Activated CD8-positive, alpha-beta T cell treated with anti-CD3 and anti-CD28 coated beads for 36 hours (primary cell): ENCODE data around the gene CYTH4. TPM values are rescaled to one million over a fixed set of nuclear protein-coding genes. Genes with fewer than 3 reads are reported as not detected.
A peak's percentile ranks its signal among the peaks of the same experiment; 100 is the strongest.

ENCODE experiments used
- ATAC-seq: fragments of 200-7000 bp; cut with Tn5 transposase; one replicate; pipeline ENCODE4 v1.10.0; 2021; ENCODE audit warnings: mild to moderate bottlenecking, moderate library complexity
- CTCF ChIA-PET: fragments of 350-600 bp; sonication (Branson Sonifier 250); formaldehyde crosslinking; loops from one replicate; lab custom pipeline; 2021; ENCODE audit warnings: antibody characterized with exemption; lab: Charles Lee
- POLR2A ChIA-PET: fragments of 350-600 bp; sonication (Branson Sonifier 250); formaldehyde crosslinking; loops from one replicate; lab custom pipeline; 2021; ENCODE audit warnings: antibody characterized with exemption; lab: Charles Lee
- DNase-seq: peaks from one replicate; pipeline ENCODE4 v3.0.0-alpha.2; 2020
- H3K27ac Mint-ChIP-seq: one replicate; pipeline ENCODE4 v1.8.0; 2021; ENCODE audit warnings: mild to moderate bottlenecking, mixed read lengths
- H3K27me3 Mint-ChIP-seq: one replicate; pipeline ENCODE4 v1.8.0; 2021; ENCODE audit warnings: mixed read lengths
- H3K36me3 Mint-ChIP-seq: one replicate; pipeline ENCODE4 v1.8.0; 2021; ENCODE audit warnings: low read depth, mixed read lengths
- H3K4me1 Mint-ChIP-seq: one replicate; pipeline ENCODE4 v1.8.0; 2021; ENCODE audit warnings: low read depth, mixed read lengths
- H3K4me3 Mint-ChIP-seq: one replicate; pipeline ENCODE4 v1.8.0; 2021; ENCODE audit warnings: mild to moderate bottlenecking, moderate library complexity, mixed read lengths
- H3K9me3 Mint-ChIP-seq: one replicate; pipeline ENCODE4 v1.8.0; 2021; ENCODE audit warnings: mixed read lengths
- CTCF ChIP-seq: fragments of 200-600 bp; IDR thresholded peaks from one replicate; pipeline ENCODE4 v1.8.0; 2022; ENCODE audit warnings: antibody characterized with exemption, mild to moderate bottlenecking
- intact Hi-C: fragments of 100-400 bp; cut with micrococcal nuclease; formaldehyde crosslinking; loops from one replicate; pipeline ENCODE4 v1.10.0; 2022
- total RNA-seq, 2 experiments: library from RNA; stranded (reverse); gene quantifications; one replicate each; pipeline ENCODE4 v1.2.3, GENCODE V29; 2021

The CYTH4 gene
- total RNA-seq, 2 experiments from 2014 or later, result 33.2 to 33.4 TPM

GRCh38 chr22:37269936-37270678 is 12.2 kb upstream of the CYTH4 start:
- CTCF ChIA-PET, result interaction anchor here (0.8 to 8.4 kb wide), 7 partner anchors 9 to 292 kb away, joined by 3 to 73 read pairs (median 3); partner anchors contain the start of genes CYTH4 and RAC2

GRCh38 chr22:37270928-37271650 is 11.2 kb upstream of the CYTH4 start:
- ATAC-seq, result no peak
- ChIA-PET CTCF (interaction anchor here (0.6 to 8.4 kb wide), 5 partner anchors 10 to 187 kb away, joined by 3 to 73 read pairs (median 3); partner anchors contain the start of gene CYTH4), POLR2A (interaction anchor here (1.4 kb wide), 2 partner anchors 16 to 26 kb away, joined by 3 read pairs; no protein-coding TSS in a partner anchor)
- Mint-ChIP-seq H3K27ac (no peak overlapping the region), H3K4me3 (no peak overlapping the region), H3K4me1 (peaks cover 56% of the 10 kb centered on the region), H3K9me3 (no peaks in the 10 kb centered on the region), H3K36me3 (no peaks in the 10 kb centered on the region), H3K27me3 (no peaks in the 10 kb centered on the region)
- DNase-seq, result no peak
- intact Hi-C loops, result no loop called here
- no peak for TF ChIP-seq CTCF

More at GRCh38 chr22:37269936-37270678, 12.2 kb upstream of the CYTH4 start:
- intact Hi-C loops, result loop anchor here (5.0 kb wide), 1 partner anchor 187 kb away; no protein-coding TSS in a partner anchor
- H3K4me3 Mint-ChIP-seq, result no peak overlapping the region
- no peak for ATAC-seq
- DNase-seq, result no peak
- H3K36me3 Mint-ChIP-seq, result no peaks in the 10 kb centered on the region
- no peaks in the 10 kb centered on the region for H3K9me3 Mint-ChIP-seq
- H3K27ac Mint-ChIP-seq, result no peak overlapping the region
- no peaks in the 10 kb centered on the region for H3K27me3 Mint-ChIP-seq
- no peak for TF ChIP-seq CTCF
- POLR2A ChIA-PET, result interaction anchor here (0.6 to 1.4 kb wide), 4 partner anchors 9 to 39 kb away, joined by 3 read pairs; no protein-coding TSS in a partner anchor
- peaks cover 47% of the 10 kb centered on the region for H3K4me1 Mint-ChIP-seq

GRCh38 chr22:37273126-37273845 is 9.0 kb upstream of the CYTH4 start:
- ATAC-seq, result peak; percentile 79
- DNase-seq, result peak; percentile 51
- Mint-ChIP-seq H3K27ac (peak overlapping the region; percentile 47), H3K4me3 (no peak overlapping the region), H3K36me3 (no peaks in the 10 kb centered on the region), H3K27me3 (no peaks in the 10 kb centered on the region), H3K9me3 (no peaks in the 10 kb centered on the region), H3K4me1 (peaks cover 49% of the 10 kb centered on the region)
- ChIA-PET CTCF (interaction anchor here (1.4 to 8.4 kb wide), 2 partner anchors 10 to 13 kb away, joined by 3 to 73 read pairs; no protein-coding TSS in a partner anchor), POLR2A (interaction anchor here (0.7 to 1.4 kb wide), 3 partner anchors 26 to 42 kb away, joined by 3 read pairs; no protein-coding TSS in a partner anchor)
- TF ChIP-seq CTCF, result no peak
- intact Hi-C loops, result no loop called here

- Mint-ChIP-seq H3K9me3 (no peaks in the 10 kb centered on the region), H3K27me3 (no peaks in the 10 kb centered on the region), H3K36me3 (no peaks in the 10 kb centered on the region), H3K4me1 (peaks cover 54% of the 10 kb centered on the region), H3K4me3 (no peak overlapping the region), H3K27ac (no peak overlapping the region)
- CTCF ChIA-PET, result interaction anchor here (1.4 to 8.4 kb wide), 2 partner anchors 9 to 13 kb away, joined by 3 to 73 read pairs; no protein-coding TSS in a partner anchor
- intact Hi-C loops, result no loop called here
- ATAC-seq, result no peak
- no peak for DNase-seq
- POLR2A ChIA-PET, result no interaction called here
- TF ChIP-seq CTCF, result no peak
Observed at GRCh38 chr22:37273846-37274225, 8.5 kb upstream of the CYTH4 start.
